Kidney (tissue), 14 donors: ENCODE results near the gene RGR. TPM values are rescaled to one million over a fixed set of nuclear protein-coding genes. Genes with fewer than 3 reads are reported as not detected.

Experiments
- DNase-seq, 5 donors: peaks; one replicate each; pipeline ENCODE4 v3.0.0-alpha.2; 2013 to 2020
- FAIRE-seq: peaks from 2 replicates; lab custom pipeline; 2012; peaks lifted over from hg19 to GRCh38; lab: Jason Lieb, UNC
- H3K27ac ChIP-seq, 2 donors: one replicate each; pipeline ENCODE4 v1.7.0; 2013; ENCODE audit warnings: low read depth in 2 of 2, low read length in 2 of 2, inconsistent platforms in 1 of 2
- H3K27me3 ChIP-seq: one replicate; pipeline ENCODE4 v1.7.1; 2013; ENCODE audit warnings: low read length, inconsistent platforms; ENCODE audit not compliant: control insufficient read depth, insufficient read depth
- H3K36me3 ChIP-seq, 3 donors: one replicate each; pipeline versions ENCODE4 v1.7.0 to v1.7.1; 2013; ENCODE audit warnings: low read length in 3 of 3, control low read depth in 1 of 3, inconsistent platforms in 1 of 3; ENCODE audit not compliant: insufficient read depth in 3 of 3, control insufficient read depth in 2 of 3
- H3K4me1 ChIP-seq, 3 donors: one replicate each; pipeline versions ENCODE4 v1.7.0 to v1.7.1; 2013; ENCODE audit warnings: low read length in 3 of 3, inconsistent platforms in 1 of 3, low read depth in 1 of 3; ENCODE audit not compliant: control insufficient read depth in 2 of 3, insufficient read depth in 2 of 3
- H3K4me3 ChIP-seq, 3 donors: one replicate each; pipeline versions ENCODE4 v1.7.0 to v1.8.1; 2013; ENCODE audit warnings: low read length in 3 of 3, control low read depth in 1 of 3, inconsistent platforms in 1 of 3
- H3K9ac ChIP-seq, 3 donors: one replicate each; pipeline versions ENCODE4 v1.7.0 to v1.7.1; 2013; ENCODE audit warnings: low read length in 3 of 3, control low read depth in 1 of 3, inconsistent platforms in 1 of 3
- H3K9me3 ChIP-seq, 3 donors: one replicate each; pipeline versions ENCODE4 v1.7.0 to v1.7.1; 2013; ENCODE audit warnings: low read length in 3 of 3, control low read depth in 1 of 3, inconsistent platforms in 1 of 3; ENCODE audit not compliant: control insufficient read depth in 2 of 3, insufficient read depth in 1 of 3
- intact Hi-C: fragments of 100-400 bp; cut with DNase I; formaldehyde crosslinking; loops from one replicate; pipeline ENCODE4 v1.11.1; 2022
- polyA plus RNA-seq: library from polyadenylated mRNA; stranded (reverse); fragments of 350-450 nt; fragmentation: Illumina TruSeq; extraction: RNeasy Lipid Tissue Mini Kit (QIAGEN cat#74804); gene quantifications from one replicate; pipeline ENCODE4 v1.2.3, GENCODE V29; 2014; ENCODE audit warnings: low read depth, low replicate concordance; ENCODE audit not compliant: insufficient read depth
- total RNA-seq: library from RNA; stranded (reverse); fragmentation: NEBNext Ultra II Directional; extraction: Animal tissue kit (Norgen Biotek cat#: 25700); gene quantifications from one replicate; pipeline ENCODE4 v1.2.1, GENCODE V29; 2021
- TF ChIP-seq, protein P1 (sequence below): IDR thresholded peaks from 3 replicates; pipeline ENCODE4 v1.5.1; 2012; ENCODE audit warnings: mild to moderate bottlenecking, moderate library complexity, borderline replicate concordance; ENCODE audit not compliant: insufficient read depth; ENCODE audit errors: extremely low read depth
- donor health status: control.
- donor health status: control.
- donor health status: control.
- donor health status: control.
- donor health status: control.
- donor health status: DM: yes; HTN: yes; CAD: no.
- donor health status: Normal renal cell carcinoma (clear cell type).

RGR gene
- total and polyA plus RNA-seq, 2 donors from 2014 or later, result not detected

GRCh38 chr10:84302223-84302622 is 57.4 kb downstream of the RGR start:
- TF ChIP-seq, protein P1, sequence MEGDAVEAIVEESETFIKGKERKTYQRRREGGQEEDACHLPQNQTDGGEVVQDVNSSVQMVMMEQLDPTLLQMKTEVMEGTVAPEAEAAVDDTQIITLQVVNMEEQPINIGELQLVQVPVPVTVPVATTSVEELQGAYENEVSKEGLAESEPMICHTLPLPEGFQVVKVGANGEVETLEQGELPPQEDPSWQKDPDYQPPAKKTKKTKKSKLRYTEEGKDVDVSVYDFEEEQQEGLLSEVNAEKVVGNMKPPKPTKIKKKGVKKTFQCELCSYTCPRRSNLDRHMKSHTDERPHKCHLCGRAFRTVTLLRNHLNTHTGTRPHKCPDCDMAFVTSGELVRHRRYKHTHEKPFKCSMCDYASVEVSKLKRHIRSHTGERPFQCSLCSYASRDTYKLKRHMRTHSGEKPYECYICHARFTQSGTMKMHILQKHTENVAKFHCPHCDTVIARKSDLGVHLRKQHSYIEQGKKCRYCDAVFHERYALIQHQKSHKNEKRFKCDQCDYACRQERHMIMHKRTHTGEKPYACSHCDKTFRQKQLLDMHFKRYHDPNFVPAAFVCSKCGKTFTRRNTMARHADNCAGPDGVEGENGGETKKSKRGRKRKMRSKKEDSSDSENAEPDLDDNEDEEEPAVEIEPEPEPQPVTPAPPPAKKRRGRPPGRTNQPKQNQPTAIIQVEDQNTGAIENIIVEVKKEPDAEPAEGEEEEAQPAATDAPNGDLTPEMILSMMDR, result no peak
- no peak overlapping the region for H3K27ac ChIP-seq
- H3K9me3 ChIP-seq, result no peaks in the 10 kb centered on the region
- H3K9ac ChIP-seq, result no peak overlapping the region
- H3K4me1 ChIP-seq, result no peaks in the 10 kb centered on the region
- FAIRE-seq (no peak), DNase-seq (no peak)
- intact Hi-C loops, result no loop called here
- no peaks in the 10 kb centered on the region for H3K27me3 ChIP-seq
- H3K36me3 ChIP-seq, result no peaks in the 10 kb centered on the region
- no peak overlapping the region for H3K4me3 ChIP-seq

GRCh38 chr10:84306751-84307384 is 62.0 kb downstream of the RGR start:
- Histone ChIP-seq H3K9me3 (no peaks in the 10 kb centered on the region), H3K9ac (no peak overlapping the region), H3K27me3 (no peaks in the 10 kb centered on the region), H3K4me1 (peaks cover 0 to 3% (median 0%) of the 10 kb centered on the region in 3 donors), H3K4me3 (no peak overlapping the region), H3K36me3 (no peaks in the 10 kb centered on the region), H3K27ac (no peak overlapping the region)
- intact Hi-C loops, result no loop called here
- FAIRE-seq (no peak), DNase-seq (no peak)
- TF ChIP-seq, protein P1, result no peak

GRCh38 chr10:84308021-84308420 is 63.2 kb downstream of the RGR start:
- Histone ChIP-seq H3K27ac (no peak overlapping the region), H3K9ac (no peak overlapping the region), H3K27me3 (no peaks in the 10 kb centered on the region), H3K9me3 (no peaks in the 10 kb centered on the region), H3K4me1 (peaks cover 0 to 3% (median 0%) of the 10 kb centered on the region in 3 donors), H3K36me3 (no peaks in the 10 kb centered on the region), H3K4me3 (no peak overlapping the region)
- intact Hi-C loops, result no loop called here
- FAIRE-seq, result no peak
- DNase-seq, result no peak
- TF ChIP-seq, protein P1, result no peak
